Vagina (tissue), 2 donors: ENCODE measurements around the gene COLEC12. TPM values are rescaled to one million over a fixed set of nuclear protein-coding genes. Genes with fewer than 3 reads are reported as not detected.

Experiments used
- DNase-seq, 2 donors: peaks; one replicate each; pipeline ENCODE4 v3.0.0-alpha.2; 2017; ENCODE audit errors: extremely low spot score in 2 of 2
- H3K27ac ChIP-seq: fragments of 200-600 bp; sonication (generic); one replicate; pipeline ENCODE4 v1.5.1; 2019
- H3K27me3 ChIP-seq: fragments of 200-600 bp; sonication (generic); one replicate; pipeline ENCODE4 v1.5.1; 2019
- H3K36me3 ChIP-seq, 2 donors: fragments of 200-600 bp; sonication (generic); one replicate each; pipeline ENCODE4 v1.5.1; 2017 to 2019
- H3K4me1 ChIP-seq: fragments of 200-600 bp; sonication (generic); one replicate; pipeline ENCODE4 v1.5.1; 2019
- H3K4me3 ChIP-seq, 2 donors: fragments of 200-600 bp; sonication (generic); 1 replicate in 1 of 2; 2 replicates in 1 of 2; pipeline ENCODE4 v1.5.1; 2016 to 2019
- H3K9me3 ChIP-seq: fragments of 200-600 bp; sonication (generic); one replicate; pipeline ENCODE4 v1.5.1; 2019
- CTCF ChIP-seq, 3 experiments: fragments of 450-650 bp in 2 of 3; fragments of 200-600 bp in 1 of 3; sonication (generic) in 1 of 3; IDR thresholded peaks; one replicate each; pipeline ENCODE4 v1.5.1; 2017 to 2019; ENCODE audit warnings: antibody characterized with exemption in 3 of 3, mild to moderate bottlenecking in 2 of 3, moderate library complexity in 2 of 3
- POLR2A ChIP-seq, 2 donors: fragments of 450-650 bp; IDR thresholded peaks; one replicate each; pipeline ENCODE4 v1.6.1; 2017; ENCODE audit warnings: antibody characterized with exemption in 2 of 2, mild to moderate bottlenecking in 2 of 2, moderate library complexity in 2 of 2
- POLR2AphosphoS5 ChIP-seq, 2 donors: sonication (generic); formaldehyde crosslinking; IDR thresholded peaks; one replicate each; pipeline ENCODE4 v1.9.0; 2017; ENCODE audit warnings: antibody characterized with exemption in 2 of 2, mild to moderate bottlenecking in 2 of 2, low read depth in 1 of 2; ENCODE audit not compliant: insufficient read depth in 1 of 2
- intact Hi-C: fragments of 100-400 bp; cut with DNase I; formaldehyde crosslinking; loops from one replicate; pipeline ENCODE4 v1.15.1; 2023
- total RNA-seq: library from RNA; depleted of rRNA; stranded (reverse); fragments of >200 nt; gene quantifications from one replicate; pipeline ENCODE4 v1.2.3, GENCODE V29; 2016

Gene COLEC12
- total RNA-seq, 1 donor from 2014 or later = 18.9 TPM

- no peak overlapping the region for H3K27ac ChIP-seq
- H3K36me3 ChIP-seq = no peaks in the 10 kb centered on the region
- TF ChIP-seq CTCF (IDR thresholded peaks at IDR 0.05) = no peak
- TF ChIP-seq POLR2AphosphoS5 (IDR thresholded peaks at IDR 0.05; ENCODE audit: insufficient read depth in 1 of 2, low read depth in 1 of 2) = no peak
- intact Hi-C loops = no loop called here
- H3K4me3 ChIP-seq = no peak overlapping the region
- no peaks in the 10 kb centered on the region for H3K4me1 ChIP-seq
- no peaks in the 10 kb centered on the region for H3K27me3 ChIP-seq
- DNase-seq = no peak
- no peaks in the 10 kb centered on the region for H3K9me3 ChIP-seq
Observed at GRCh38 chr18:507636-508035, 7.1 kb upstream of the COLEC12 start.

- Histone ChIP-seq H3K4me3 (no peak overlapping the region), H3K9me3 (no peaks in the 10 kb centered on the region), H3K4me1 (no peaks in the 10 kb centered on the region), H3K36me3 (no peaks in the 10 kb centered on the region), H3K27me3 (no peaks in the 10 kb centered on the region), H3K27ac (no peak overlapping the region)
- no peak for DNase-seq
- intact Hi-C loops = no loop called here
- TF ChIP-seq POLR2AphosphoS5 (IDR thresholded peaks at IDR 0.05; ENCODE audit: insufficient read depth in 1 of 2, low read depth in 1 of 2) = no peak
- TF ChIP-seq CTCF (IDR thresholded peaks at IDR 0.05) = no peak
- TF ChIP-seq POLR2A (IDR thresholded peaks at IDR 0.05) = no peak
Observed at GRCh38 chr18:506801-507200, 6.3 kb upstream of the COLEC12 start.

GRCh38 chr18:506264-506663 is 5.8 kb upstream of the COLEC12 start:
- Histone ChIP-seq H3K9me3 (no peaks in the 10 kb centered on the region), H3K36me3 (no peaks in the 10 kb centered on the region), H3K27ac (no peak overlapping the region), H3K27me3 (no peaks in the 10 kb centered on the region), H3K4me3 (no peak overlapping the region), H3K4me1 (no peaks in the 10 kb centered on the region)
- intact Hi-C loops = no loop called here
- DNase-seq = no peak
- TF ChIP-seq CTCF (IDR thresholded peaks at IDR 0.05) (no peak), POLR2A (IDR thresholded peaks at IDR 0.05) (no peak), POLR2AphosphoS5 (IDR thresholded peaks at IDR 0.05; ENCODE audit: insufficient read depth in 1 of 2, low read depth in 1 of 2) (no peak)

- H3K36me3 ChIP-seq = no peaks in the 10 kb centered on the region
- no peak for TF ChIP-seq POLR2A (IDR thresholded peaks at IDR 0.05)
- TF ChIP-seq POLR2AphosphoS5 (IDR thresholded peaks at IDR 0.05; ENCODE audit: insufficient read depth in 1 of 2, low read depth in 1 of 2) = no peak
- no peak for TF ChIP-seq CTCF (IDR thresholded peaks at IDR 0.05)
- intact Hi-C loops = no loop called here
Observed at GRCh38 chr18:505483-506122, 5.1 kb upstream of the COLEC12 start.

GRCh38 chr18:501406-501714 is 859 bp upstream of the COLEC12 start:
- Histone ChIP-seq H3K27me3 (no peaks in the 10 kb centered on the region), H3K27ac (no peak overlapping the region), H3K36me3 (no peaks in the 10 kb centered on the region), H3K4me1 (peaks cover 19% of the 10 kb centered on the region), H3K4me3 (no peak overlapping the region), H3K9me3 (no peaks in the 10 kb centered on the region)
- TF ChIP-seq CTCF (IDR thresholded peaks at IDR 0.05) = no peak
- TF ChIP-seq POLR2A (IDR thresholded peaks at IDR 0.05) = no peak
- no peak for TF ChIP-seq POLR2AphosphoS5 (IDR thresholded peaks at IDR 0.05; ENCODE audit: insufficient read depth in 1 of 2, low read depth in 1 of 2)
- intact Hi-C loops = no loop called here
- DNase-seq = no peak

More at GRCh38 chr18:505483-506122, 5.1 kb upstream of the COLEC12 start:
- H3K27ac ChIP-seq = no peak overlapping the region
- H3K4me1 ChIP-seq = no peaks in the 10 kb centered on the region
- no peak overlapping the region for H3K4me3 ChIP-seq
- no peak for DNase-seq
- H3K27me3 ChIP-seq = no peaks in the 10 kb centered on the region
- H3K9me3 ChIP-seq = no peaks in the 10 kb centered on the region
